GM12892 (cell line): ENCODE data around the gene BTNL3.

Experiments used
- POLR2A ChIP-seq: IDR thresholded peaks from 2 replicates; pipeline ENCODE4 v1.6.1; 2011; ENCODE audit warnings: low read depth, low read length, control low read depth
- TAF1 ChIP-seq: IDR thresholded peaks from 2 replicates; pipeline ENCODE4 v1.6.1; 2011; ENCODE audit warnings: low read depth, mild to moderate bottlenecking, control low read depth, low read length, borderline replicate concordance

DNA sequence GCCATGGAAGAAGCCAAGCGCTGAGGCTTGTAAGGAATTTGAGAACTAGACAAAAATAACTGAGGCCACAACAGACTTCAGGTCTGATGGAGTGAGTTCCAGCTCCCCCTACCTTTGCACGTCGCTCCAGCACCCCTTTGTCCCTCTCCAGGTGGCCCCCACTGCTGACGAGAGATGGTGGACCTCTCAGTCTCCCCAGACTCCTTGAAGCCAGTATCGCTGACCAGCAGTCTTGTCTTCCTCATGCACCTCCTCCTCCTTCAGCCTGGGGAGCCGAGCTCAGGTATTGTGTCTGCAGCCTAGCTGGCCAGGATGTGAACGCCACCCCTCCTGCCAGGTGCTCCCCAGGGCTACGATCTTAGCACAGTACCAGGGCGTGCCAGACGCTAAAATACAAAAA is 56.7 kb downstream of the BTNL3 start:
- TF ChIP-seq POLR2A: no peak
- TF ChIP-seq TAF1: no peak
